HG02885 (cell line): Measurements from ENCODE around the gene COX6A2.
A peak's percentile ranks its signal among the peaks of the same experiment; 100 is the strongest.
"Not testable (repeated sequence)": the region's sequence is repeated elsewhere in the genome, so short reads cannot be mapped to it uniquely, and the experiment has no call there.

ENCODE experiments used
- ATAC-seq: cut with Tn5 transposase; IDR thresholded peaks from one replicate; pipeline ENCODE4 v1.9.1; 2021; ENCODE audit warnings: mild to moderate bottlenecking; ENCODE audit not compliant: unreplicated experiment, poor library complexity

COX6A2 gene

GRCh38 chr16:31439519-31439918 lies 11.4 kb upstream of the COX6A2 start:
- ATAC-seq = no peak

- not testable (repeated sequence) for ATAC-seq
Observed at GRCh38 chr16:31439023-31439422, 10.9 kb upstream of the COX6A2 start.

GRCh38 chr16:31438414-31438813 lies 10.3 kb upstream of the COX6A2 start:
- ATAC-seq = no peak

GRCh38 chr16:31436221-31437045 lies 8.3 kb upstream of the COX6A2 start:
- ATAC-seq = no peak

- no peak for ATAC-seq
Observed at GRCh38 chr16:31435341-31436220, 7.4 kb upstream of the COX6A2 start.

GRCh38 chr16:31430380-31431052 lies 2.4 kb upstream of the COX6A2 start:
- no peak for ATAC-seq

- ATAC-seq = no peak
Observed at GRCh38 chr16:31429796-31430195, 1.6 kb upstream of the COX6A2 start.

- no peak for ATAC-seq
Observed at GRCh38 chr16:31429314-31429713, 1.2 kb upstream of the COX6A2 start.

GRCh38 chr16:31428638-31429247 lies 583 bp upstream of the COX6A2 start:
- ATAC-seq = no peak

- ATAC-seq = no peak
Observed at GRCh38 chr16:31427441-31428278, 500 bp downstream of the COX6A2 start.

- no peak for ATAC-seq
Observed at GRCh38 chr16:31423801-31424200, 4.4 kb downstream of the COX6A2 start.

- no peak for ATAC-seq
Observed at GRCh38 chr16:31423241-31423640, 4.9 kb downstream of the COX6A2 start.

- ATAC-seq = peak; percentile 47
Observed at GRCh38 chr16:31421587-31421986, 6.6 kb downstream of the COX6A2 start.

- no peak for ATAC-seq
Observed at GRCh38 chr16:31420037-31420436, 8.1 kb downstream of the COX6A2 start.

GRCh38 chr16:31417916-31418315 lies 10.2 kb downstream of the COX6A2 start:
- ATAC-seq = no peak

GRCh38 chr16:31417036-31417435 lies 11.1 kb downstream of the COX6A2 start:
- not testable (repeated sequence) for ATAC-seq

- ATAC-seq = no peak
Observed at GRCh38 chr16:31416371-31416770, 11.8 kb downstream of the COX6A2 start.

- ATAC-seq = no peak
Observed at GRCh38 chr16:31414706-31415105, 13.5 kb downstream of the COX6A2 start.

GRCh38 chr16:31413943-31414342 lies 14.2 kb downstream of the COX6A2 start:
- ATAC-seq = no peak
